NCI-H526 treated with DMSO at 0.1 percent for 48 hours (cell line): ENCODE data around the gene CDIPT.
"Not testable (repeated sequence)": the region's sequence is repeated elsewhere in the genome, so short reads cannot be mapped to it uniquely, and the experiment has no call there.

Source experiments
- DNase-seq: peaks from one replicate; lab custom pipeline; 2025; lab: John Stamatoyannopoulos, UW

The CDIPT gene, protein sequence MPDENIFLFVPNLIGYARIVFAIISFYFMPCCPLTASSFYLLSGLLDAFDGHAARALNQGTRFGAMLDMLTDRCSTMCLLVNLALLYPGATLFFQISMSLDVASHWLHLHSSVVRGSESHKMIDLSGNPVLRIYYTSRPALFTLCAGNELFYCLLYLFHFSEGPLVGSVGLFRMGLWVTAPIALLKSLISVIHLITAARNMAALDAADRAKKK

DNA sequence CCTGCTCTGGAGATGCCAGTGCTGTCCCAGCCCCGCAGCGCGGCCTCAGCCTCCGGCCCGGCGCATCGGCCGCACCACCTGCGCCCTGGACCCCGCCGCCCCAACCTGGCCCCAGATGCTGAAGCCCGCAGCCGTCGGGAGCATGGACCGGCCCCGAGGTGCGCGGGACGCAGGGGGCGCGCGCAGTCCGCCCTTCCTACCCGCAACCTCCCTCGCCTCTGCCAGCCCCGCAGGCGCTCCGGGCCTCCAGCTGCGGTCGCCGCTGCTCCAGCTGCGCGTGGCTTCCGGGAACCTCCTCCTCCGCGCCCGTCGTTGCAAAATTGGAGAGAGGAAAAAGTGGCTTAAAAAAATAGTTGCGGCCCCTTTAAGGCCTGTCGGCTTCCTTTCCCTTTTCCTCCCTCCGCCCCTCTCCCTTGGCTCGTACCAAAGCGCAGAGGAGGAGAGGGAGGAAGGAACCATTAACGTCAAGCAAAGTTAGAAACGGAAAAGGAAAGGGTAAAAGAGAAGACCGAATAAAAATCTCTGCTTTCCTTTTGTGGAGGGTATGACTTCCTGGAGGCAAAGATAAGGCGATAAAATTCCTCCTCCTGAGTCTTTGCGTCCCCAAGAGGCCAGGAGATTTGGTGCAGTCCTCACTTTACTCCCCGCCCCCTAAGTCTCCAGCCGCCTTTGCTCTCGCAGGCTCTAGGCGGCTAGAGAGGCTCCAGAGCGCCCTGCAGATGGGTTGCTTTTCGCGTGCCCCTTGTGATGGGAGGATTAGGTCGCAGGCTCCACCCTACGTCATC, at the start of gene CDIPT:
CDIPT (minus strand) TSS at position 343 of the 785 bp plus-strand sequence. CDS start 369 bp downstream, outside the sequence.
- peak; percentile 90 for DNase-seq

- DNase-seq, result no peak
Observed at GRCh38 chr16:29912087-29912486, 49.1 kb upstream of the CDIPT start.

DNA sequence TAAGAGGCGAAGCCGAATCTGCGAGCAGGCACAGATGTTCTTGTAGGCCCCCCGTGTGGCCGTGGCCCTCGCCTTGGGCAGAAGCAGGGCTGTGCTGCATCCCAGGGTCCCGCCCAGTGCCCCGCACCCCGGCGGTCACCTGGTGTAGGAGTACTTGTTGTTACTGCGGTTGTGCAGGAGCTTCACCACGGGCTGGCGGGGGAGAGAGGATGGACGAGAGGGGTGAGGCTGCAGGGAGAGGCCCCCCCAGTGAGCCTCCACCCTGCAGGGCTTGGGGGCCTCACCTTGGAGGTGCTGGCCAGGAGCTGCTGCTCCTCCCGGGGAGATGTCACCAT, 48.6 kb upstream of the CDIPT start:
- DNase-seq, result no peak

- DNase-seq, result peak; percentile 25
Observed at GRCh38 chr16:29910819-29911675, 48.0 kb upstream of the CDIPT start.

GRCh38 chr16:29909851-29910250, 46.8 kb upstream of the CDIPT start:
- not testable (repeated sequence) for DNase-seq

GRCh38 chr16:29909391-29909790, 46.4 kb upstream of the CDIPT start:
- no peak for DNase-seq

- no peak for DNase-seq
Observed at GRCh38 chr16:29908719-29909220, 45.7 kb upstream of the CDIPT start.

GRCh38 chr16:29907973-29908372, 44.9 kb upstream of the CDIPT start:
- DNase-seq, result no peak

- DNase-seq, result no peak
Observed at GRCh38 chr16:29906520-29907244, 43.7 kb upstream of the CDIPT start.

GRCh38 chr16:29905668-29906067, 42.6 kb upstream of the CDIPT start:
- DNase-seq, result no peak

GRCh38 chr16:29904947-29905346, 41.9 kb upstream of the CDIPT start:
- no peak for DNase-seq

GRCh38 chr16:29903590-29903989, 40.6 kb upstream of the CDIPT start:
- no peak for DNase-seq

DNA sequence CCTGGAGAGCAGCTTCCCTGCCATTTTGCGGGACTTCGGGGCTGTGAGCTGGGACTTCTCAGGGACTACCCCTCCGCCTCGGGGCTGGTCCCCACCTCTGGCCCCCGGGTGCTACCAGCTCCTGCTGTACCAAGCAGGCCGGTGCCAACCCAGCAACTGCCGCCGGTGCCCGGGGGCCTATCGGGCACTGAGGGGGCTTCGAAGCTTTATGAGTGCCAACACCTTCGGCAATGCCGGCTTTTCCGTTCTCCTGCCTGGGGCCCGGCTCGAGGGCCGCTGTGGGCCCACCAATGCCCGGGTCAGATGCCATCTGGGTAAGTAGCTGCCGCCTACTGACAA, 38.5 kb upstream of the CDIPT start:
- no peak for DNase-seq

- no peak for DNase-seq
Observed at GRCh38 chr16:29900888-29901606, 38.0 kb upstream of the CDIPT start.

GRCh38 chr16:29900102-29900887, 37.3 kb upstream of the CDIPT start, which contains the start of gene ASPHD1:
Gene ASPHD1, plus strand, starts transcription at chr16:29900488. Its CDS starts 484 bp downstream, at chr16:29900972.
- DNase-seq, result peak; percentile 52

DNA sequence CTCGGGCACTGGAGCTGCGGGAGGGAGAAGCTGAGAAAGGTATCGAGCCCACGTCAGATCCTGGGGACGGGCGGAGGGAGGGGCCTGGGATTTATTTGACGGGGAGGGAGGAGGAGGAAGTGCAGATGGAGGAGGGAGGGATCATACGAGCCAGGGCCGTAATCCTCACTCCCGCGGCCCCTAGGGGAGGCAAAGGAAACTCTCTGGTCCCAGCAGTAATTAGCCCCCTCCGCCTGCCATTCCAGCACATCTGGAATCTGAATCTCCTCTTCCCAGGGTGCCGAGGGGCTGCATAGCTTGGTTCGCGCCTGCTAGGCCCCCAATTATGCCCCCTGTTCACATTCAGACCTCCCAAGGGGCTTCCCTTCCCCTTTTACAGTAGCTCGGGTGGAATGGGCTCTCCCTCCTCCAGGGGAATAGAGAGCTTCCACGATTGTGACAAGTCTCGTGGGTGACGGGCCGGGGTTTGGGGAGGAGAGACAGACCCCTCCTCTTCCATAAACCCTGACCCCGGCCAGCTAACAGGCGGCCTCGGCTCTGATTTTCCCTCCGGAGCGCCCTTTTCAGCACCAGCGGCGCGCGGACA, 36.6 kb upstream of the CDIPT start, which contains the start of gene SEZ6L2:
SEZ6L2 (minus strand) TSS at position 35 of the 586 bp plus-strand sequence. CDS start 531 bp downstream, outside the sequence.
- DNase-seq, result peak; percentile 92

GRCh38 chr16:29898804-29899515, 35.9 kb upstream of the CDIPT start:
- DNase-seq, result peak; percentile 55

DNA sequence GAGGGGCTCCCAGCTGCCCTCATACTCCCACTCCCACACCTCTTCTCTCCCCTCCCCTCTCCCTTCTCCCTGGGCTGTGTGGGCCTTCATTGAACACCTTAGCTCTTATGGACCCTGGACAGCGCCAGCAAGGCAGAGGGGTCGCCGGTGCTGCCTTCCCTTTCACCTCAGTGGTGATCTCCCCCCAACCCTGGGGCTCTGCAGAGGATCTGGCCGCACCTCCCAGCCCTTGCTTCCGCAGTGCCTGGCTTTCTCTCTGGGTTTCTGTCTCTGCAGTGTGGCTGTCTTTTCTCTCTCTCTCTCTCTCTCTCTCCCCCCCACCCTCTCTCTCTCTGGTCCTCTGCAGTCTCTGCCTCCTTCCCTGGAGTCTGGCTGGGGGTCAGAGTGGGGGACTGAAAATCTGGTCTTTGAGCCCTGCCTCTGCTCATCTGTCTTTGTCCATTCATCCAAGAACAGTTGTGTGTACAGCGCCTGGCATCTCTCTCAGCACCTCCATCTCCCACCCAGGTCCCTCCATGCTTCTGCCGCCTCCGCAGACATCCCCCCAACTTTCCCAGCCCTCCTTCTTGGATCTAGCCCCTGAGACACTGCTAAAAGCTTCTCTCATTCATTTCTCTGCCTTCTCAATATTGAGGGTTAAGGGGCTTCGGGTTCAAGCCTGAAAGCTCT, 35.2 kb upstream of the CDIPT start:
- DNase-seq, result no peak

DNA sequence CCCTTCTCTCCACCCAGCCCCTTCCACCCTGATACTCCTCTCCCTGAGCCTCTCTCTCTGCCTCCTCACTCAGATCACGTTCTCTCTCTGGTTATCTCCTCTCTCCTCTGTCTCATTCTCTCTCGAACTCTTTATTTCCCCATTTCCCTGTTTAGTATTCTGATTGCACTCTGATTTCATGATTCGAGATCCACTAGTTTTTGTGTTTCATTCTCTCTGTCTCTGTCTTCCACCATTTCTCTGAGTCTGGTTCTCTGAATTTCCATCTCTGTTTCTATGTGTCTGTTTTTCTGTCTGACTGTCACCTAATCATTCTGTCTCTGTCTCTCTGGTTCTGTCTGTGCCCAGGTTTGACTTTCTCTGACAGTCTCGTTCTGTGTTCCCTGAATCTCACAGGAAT, 34.3 kb upstream of the CDIPT start:
- DNase-seq, result no peak
